Left lung (tissue), 10 donors: ENCODE results near the gene C22orf39. TPM values are rescaled to one million over a fixed set of nuclear protein-coding genes. Genes with fewer than 3 reads are reported as not detected.

ENCODE experiments used
- ATAC-seq: fragments of 200-7000 bp; cut with Tn5 transposase; one replicate; pipeline ENCODE4 v1.9.1; 2020; ENCODE audit warnings: moderate library complexity
- DNase-seq, 4 donors: peaks; one replicate each; pipeline ENCODE4 v3.0.0-alpha.2; 2013 to 2020
- H3K27ac ChIP-seq, 2 donors: fragments of 200-600 bp; sonication (generic) in 1 of 2; one replicate each; pipeline versions ENCODE4 v1.5.0 to v1.8.0; 2020 to 2021
- H3K27me3 ChIP-seq, 2 donors: fragments of 200-600 bp; sonication (generic) in 1 of 2; one replicate each; pipeline versions ENCODE4 v1.5.0 to v1.8.0; 2020 to 2021
- H3K36me3 ChIP-seq, 2 donors: fragments of 200-600 bp; sonication (generic) in 1 of 2; one replicate each; pipeline versions ENCODE4 v1.5.0 to v1.8.0; 2020 to 2021
- H3K4me1 ChIP-seq, 2 donors: fragments of 200-600 bp; one replicate each; pipeline ENCODE4 v1.8.0; 2021
- H3K4me3 ChIP-seq, 2 donors: fragments of 200-600 bp; sonication (generic) in 1 of 2; one replicate each; pipeline versions ENCODE4 v1.5.0 to v1.8.0; 2020 to 2021; ENCODE audit warnings: mild to moderate bottlenecking in 1 of 2
- H3K9me3 ChIP-seq, 2 donors: fragments of 200-600 bp; sonication (generic) in 1 of 2; one replicate each; pipeline versions ENCODE4 v1.5.0 to v1.8.0; 2020 to 2021
- intact Hi-C, 2 donors: fragments of 100-400 bp; cut with DNase I; formaldehyde crosslinking; loops; one replicate each; pipeline versions ENCODE4 v1.11.2 to v1.14.2; 2022
- polyA plus RNA-seq, 6 donors: library from polyadenylated mRNA; unstranded; fragments of 120-200 nt; gene quantifications; one replicate each; pipeline ENCODE4 v1.2.1, GENCODE V29; 2013; ENCODE audit not compliant: insufficient read length in 6 of 6
- total RNA-seq, 2 donors: library from RNA; stranded (reverse); fragmentation: NEBNext Ultra II Directional; extraction: Animal tissue kit (Norgen Biotek cat#: 25700); gene quantifications; one replicate each; pipeline ENCODE4 v1.2.1, GENCODE V29; 2021
- TF ChIP-seq, protein P1 (sequence below), 2 donors: fragments of 200-600 bp; sonication (generic) in 1 of 2; IDR thresholded peaks; one replicate each; pipeline versions ENCODE4 v1.5.0 to v1.8.0; 2021; ENCODE audit warnings: antibody characterized with exemption in 2 of 2
- donor health status: DM: no; HTN: yes; CAD: no.
- donor health status: DM: no; HTN: no; CAD: no.

Gene C22orf39
- total and polyA plus RNA-seq, 8 donors = 30.1 to 42.9 (median 37.1) TPM

- Histone ChIP-seq H3K27me3 (no peaks in the 10 kb centered on the region), H3K27ac (peak overlapping the region; percentile 71 to 98), H3K36me3 (peaks cover 0 to 20% of the 10 kb centered on the region in 2 donors), H3K4me1 (peaks cover 11 to 54% of the 10 kb centered on the region in 2 donors), H3K4me3 (peak overlapping the region; percentile 75 to 96), H3K9me3 (no peaks in the 10 kb centered on the region)
- ATAC-seq = no peak
- TF ChIP-seq, protein P1, sequence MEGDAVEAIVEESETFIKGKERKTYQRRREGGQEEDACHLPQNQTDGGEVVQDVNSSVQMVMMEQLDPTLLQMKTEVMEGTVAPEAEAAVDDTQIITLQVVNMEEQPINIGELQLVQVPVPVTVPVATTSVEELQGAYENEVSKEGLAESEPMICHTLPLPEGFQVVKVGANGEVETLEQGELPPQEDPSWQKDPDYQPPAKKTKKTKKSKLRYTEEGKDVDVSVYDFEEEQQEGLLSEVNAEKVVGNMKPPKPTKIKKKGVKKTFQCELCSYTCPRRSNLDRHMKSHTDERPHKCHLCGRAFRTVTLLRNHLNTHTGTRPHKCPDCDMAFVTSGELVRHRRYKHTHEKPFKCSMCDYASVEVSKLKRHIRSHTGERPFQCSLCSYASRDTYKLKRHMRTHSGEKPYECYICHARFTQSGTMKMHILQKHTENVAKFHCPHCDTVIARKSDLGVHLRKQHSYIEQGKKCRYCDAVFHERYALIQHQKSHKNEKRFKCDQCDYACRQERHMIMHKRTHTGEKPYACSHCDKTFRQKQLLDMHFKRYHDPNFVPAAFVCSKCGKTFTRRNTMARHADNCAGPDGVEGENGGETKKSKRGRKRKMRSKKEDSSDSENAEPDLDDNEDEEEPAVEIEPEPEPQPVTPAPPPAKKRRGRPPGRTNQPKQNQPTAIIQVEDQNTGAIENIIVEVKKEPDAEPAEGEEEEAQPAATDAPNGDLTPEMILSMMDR (IDR thresholded peaks at IDR 0.05) = no peak
- intact Hi-C loops = no loop called here
- DNase-seq = peak in 2 of 4 donors; percentile 42 to 85
Observed at GRCh38 chr22:19430890-19431541, 16.5 kb downstream of the C22orf39 start.

DNA sequence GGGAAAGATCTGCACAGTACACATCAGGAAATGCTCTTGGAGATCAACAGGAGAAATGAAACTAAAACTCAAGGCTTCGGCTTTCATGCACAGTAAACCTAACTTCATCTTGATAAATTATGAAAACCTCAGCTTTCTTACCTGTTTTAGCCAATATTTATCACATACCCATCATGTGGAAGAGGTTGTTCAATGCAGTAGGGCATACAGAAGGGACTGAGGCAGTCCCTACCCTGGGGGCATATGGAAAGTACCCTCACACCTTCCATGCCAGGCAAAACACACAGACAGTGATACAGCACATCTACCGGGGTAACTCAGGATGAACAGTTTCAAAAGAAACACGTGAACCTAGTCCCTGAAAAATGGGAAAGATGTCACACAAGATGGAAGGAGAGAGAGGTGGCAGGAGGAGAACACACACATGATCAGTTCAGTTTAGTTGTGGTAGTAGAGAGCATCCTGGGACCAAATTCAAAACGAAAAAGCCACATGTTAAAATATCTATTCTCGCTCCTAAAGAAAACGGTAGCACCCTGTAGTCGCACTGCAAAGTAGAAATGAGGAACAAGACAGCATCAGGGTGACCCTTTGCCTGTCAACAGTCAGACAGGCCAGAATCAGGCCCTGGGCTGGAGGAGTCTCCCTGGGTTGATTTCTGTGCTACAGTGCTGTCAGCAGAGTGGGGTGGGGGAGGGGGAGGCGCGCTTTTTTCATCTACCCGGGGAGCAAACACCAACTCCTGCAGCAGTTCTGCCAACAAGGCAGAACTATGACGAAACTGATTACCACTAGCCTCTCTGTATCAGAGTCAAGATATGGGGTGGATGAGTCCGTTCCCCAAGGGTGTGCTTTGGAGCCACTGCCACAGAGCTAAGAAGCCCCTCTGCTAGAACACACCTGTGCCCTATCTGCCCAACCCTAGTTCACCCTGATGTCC is 17.3 kb downstream of the C22orf39 start:
- no peak for ATAC-seq
- Histone ChIP-seq H3K4me1 (peaks cover 11 to 60% of the 10 kb centered on the region in 2 donors), H3K4me3 (peak overlapping the region; percentile 75 to 96), H3K27ac (peak overlapping the region; percentile 71 to 98), H3K9me3 (no peaks in the 10 kb centered on the region), H3K36me3 (peaks cover 0 to 12% of the 10 kb centered on the region in 2 donors), H3K27me3 (no peaks in the 10 kb centered on the region)
- TF ChIP-seq, protein P1 (IDR thresholded peaks at IDR 0.05) = no peak
- peak in 2 of 4 donors; percentile 38 to 56 for DNase-seq
- intact Hi-C loops = no loop called here

DNA sequence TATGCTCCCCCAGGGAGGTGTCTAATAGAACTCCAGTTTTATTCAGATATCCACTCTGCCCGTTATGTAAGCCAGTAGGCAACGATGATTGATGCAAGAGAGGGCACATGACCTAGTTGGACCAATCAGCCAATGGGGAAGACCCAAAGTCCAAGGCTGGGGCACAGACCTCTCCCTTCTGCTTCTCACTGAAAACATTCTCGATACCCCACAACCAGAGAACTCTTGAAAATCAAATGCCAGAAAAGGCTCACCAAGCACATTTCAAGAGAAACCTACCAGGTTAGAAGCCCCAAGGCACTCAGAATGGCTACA is 23.4 kb downstream of the C22orf39 start:
- ATAC-seq (no peak), DNase-seq (no peak)
- intact Hi-C loops = no loop called here
- H3K27me3 ChIP-seq = no peaks in the 10 kb centered on the region
- TF ChIP-seq, protein P1 (IDR thresholded peaks at IDR 0.05) = no peak
- H3K27ac ChIP-seq = no peak overlapping the region
- peaks cover 0 to 49% of the 10 kb centered on the region in 2 donors for H3K4me1 ChIP-seq
- no peaks in the 10 kb centered on the region for H3K36me3 ChIP-seq
- H3K4me3 ChIP-seq = no peak overlapping the region
- no peaks in the 10 kb centered on the region for H3K9me3 ChIP-seq

DNA sequence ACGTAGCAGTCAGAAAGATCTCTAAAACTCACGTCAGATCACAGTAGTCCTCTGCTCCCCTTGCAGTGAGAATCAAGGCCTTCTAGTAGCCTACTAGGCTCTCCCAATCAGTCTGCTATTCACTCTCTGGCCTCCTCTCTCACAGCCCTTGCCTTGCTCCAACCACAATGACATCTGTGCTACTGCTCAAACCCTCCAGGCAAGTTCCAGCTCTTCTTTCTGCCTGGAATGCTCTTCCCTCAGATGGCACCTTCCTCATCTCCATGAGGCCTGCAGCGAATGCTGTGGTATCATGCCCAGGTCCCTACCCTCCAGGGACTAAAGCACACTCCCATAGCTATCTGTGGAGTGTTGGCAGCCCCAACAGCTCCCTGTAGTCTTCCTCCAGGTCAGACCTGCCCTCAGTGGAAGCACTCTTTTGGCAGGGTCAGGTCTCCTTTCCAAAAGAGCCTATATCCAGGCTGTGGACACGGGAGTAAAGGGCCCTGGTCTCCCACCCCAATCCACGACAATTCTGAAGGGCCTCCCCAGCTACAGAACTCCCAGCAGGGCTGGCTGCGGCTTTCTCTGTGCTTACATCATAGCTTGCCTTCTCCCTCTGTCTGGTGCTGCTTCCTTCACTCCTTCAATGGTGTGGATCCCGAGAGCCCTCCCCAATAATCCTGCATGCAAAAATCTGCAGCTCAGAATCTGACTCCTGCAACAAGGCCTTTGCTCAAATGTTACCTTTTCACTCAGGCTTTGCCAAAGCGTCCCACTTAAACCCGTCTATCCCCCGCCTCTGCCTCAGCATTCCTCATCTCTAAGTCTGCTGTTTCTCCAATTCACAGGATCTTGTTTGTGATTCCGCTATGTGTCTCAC is 24.8 kb downstream of the C22orf39 start:
- Histone ChIP-seq H3K27ac (no peak overlapping the region), H3K4me3 (no peak overlapping the region), H3K27me3 (no peaks in the 10 kb centered on the region), H3K4me1 (peaks cover 0 to 37% of the 10 kb centered on the region in 2 donors), H3K9me3 (no peaks in the 10 kb centered on the region), H3K36me3 (no peaks in the 10 kb centered on the region)
- TF ChIP-seq, protein P1 (IDR thresholded peaks at IDR 0.05) = no peak
- ATAC-seq = no peak
- DNase-seq = no peak
- intact Hi-C loops = no loop called here
